NCI-H82 treated with DMSO at 0.1 percent for 48 hours (cell line): ENCODE results near the gene TOM1L2.
"Not testable (repeated sequence)": the region's sequence is repeated elsewhere in the genome, so short reads cannot be mapped to it uniquely, and the experiment has no call there.

ENCODE experiments used
- DNase-seq: peaks from one replicate; lab custom pipeline; 2025; ENCODE audit not compliant: unreplicated experiment; lab: John Stamatoyannopoulos, UW

TOM1L2 gene

GRCh38 chr17:17810895-17811248 lies 161.3 kb downstream of the TOM1L2 start:
- no peak for DNase-seq

- no peak for DNase-seq
Observed at GRCh38 chr17:17810084-17810894, 161.9 kb downstream of the TOM1L2 start.

GRCh38 chr17:17809531-17810083 lies 162.6 kb downstream of the TOM1L2 start:
- DNase-seq, result no peak

- DNase-seq, result no peak
Observed at GRCh38 chr17:17808706-17809432, 163.3 kb downstream of the TOM1L2 start.

GRCh38 chr17:17808200-17808599 lies 164.0 kb downstream of the TOM1L2 start:
- not testable (repeated sequence) for DNase-seq

GRCh38 chr17:17807440-17807839 lies 164.8 kb downstream of the TOM1L2 start:
- no peak for DNase-seq

GRCh38 chr17:17806611-17807274 lies 165.5 kb downstream of the TOM1L2 start:
- DNase-seq, result no peak

GRCh38 chr17:17806035-17806434 lies 166.2 kb downstream of the TOM1L2 start:
- DNase-seq, result no peak

- no peak for DNase-seq
Observed at GRCh38 chr17:17805575-17805974, 166.6 kb downstream of the TOM1L2 start.

GRCh38 chr17:17804007-17804406 lies 168.2 kb downstream of the TOM1L2 start:
- no peak for DNase-seq

- no peak for DNase-seq
Observed at GRCh38 chr17:17801800-17802481, 170.3 kb downstream of the TOM1L2 start.

GRCh38 chr17:17800504-17801021 lies 171.6 kb downstream of the TOM1L2 start:
- no peak for DNase-seq

- DNase-seq, result no peak
Observed at GRCh38 chr17:17798573-17799255, 173.5 kb downstream of the TOM1L2 start.

GRCh38 chr17:17798010-17798556 lies 174.1 kb downstream of the TOM1L2 start:
- DNase-seq, result no peak

GRCh38 chr17:17797119-17797809 lies 174.9 kb downstream of the TOM1L2 start:
- no peak for DNase-seq

- no peak for DNase-seq
Observed at GRCh38 chr17:17796787-17797061, 175.5 kb downstream of the TOM1L2 start.

- DNase-seq, result no peak
Observed at GRCh38 chr17:17795946-17796786, 176.0 kb downstream of the TOM1L2 start.

GRCh38 chr17:17795296-17795695 lies 176.9 kb downstream of the TOM1L2 start:
- no peak for DNase-seq

- no peak for DNase-seq
Observed at GRCh38 chr17:17794382-17794781, 177.8 kb downstream of the TOM1L2 start.
